Activated CD8-positive, alpha-beta memory T cell treated with anti-CD3 and anti-CD28 coated beads, Interleukin-2, amount 10 ng/mL, durations not matched to agents 7 days and 5 days (primary cell): ENCODE measurements around the gene AK9. TPM values are rescaled to one million over a fixed set of nuclear protein-coding genes. Genes with fewer than 3 reads are reported as not detected.

Experiments used
- ATAC-seq: fragments of 150-1000 bp; cut with Tn5 transposase; one replicate; pipeline ENCODE4 v1.10.0; 2021; ENCODE audit warnings: moderate library complexity
- CTCF ChIA-PET: fragments of 350-600 bp; sonication (Branson Sonifier 250); formaldehyde crosslinking; loops from one replicate; lab custom pipeline; 2021; ENCODE audit warnings: antibody characterized with exemption; lab: Charles Lee
- DNase-seq: peaks from one replicate; pipeline ENCODE4 v3.0.0-alpha.2; 2020
- H3K27ac Mint-ChIP-seq: one replicate; pipeline ENCODE4 v1.8.0; 2021; ENCODE audit warnings: mild to moderate bottlenecking, mixed read lengths
- H3K27me3 Mint-ChIP-seq: one replicate; pipeline ENCODE4 v1.8.0; 2021; ENCODE audit warnings: mixed read lengths
- H3K36me3 Mint-ChIP-seq: one replicate; pipeline ENCODE4 v1.8.0; 2021; ENCODE audit warnings: mild to moderate bottlenecking, mixed read lengths
- H3K4me1 Mint-ChIP-seq: one replicate; pipeline ENCODE4 v1.8.0; 2021; ENCODE audit warnings: mixed read lengths
- H3K4me3 Mint-ChIP-seq: one replicate; pipeline ENCODE4 v1.8.0; 2021; ENCODE audit warnings: mild to moderate bottlenecking, moderate library complexity, mixed read lengths
- H3K9me3 Mint-ChIP-seq: one replicate; pipeline ENCODE4 v1.8.0; 2022; ENCODE audit warnings: low read depth, mixed read lengths
- total RNA-seq, 2 experiments: library from RNA; stranded (reverse); gene quantifications; one replicate each; pipeline ENCODE4 v1.2.3, GENCODE V29; 2021

Gene AK9
- total RNA-seq, 2 experiments from 2014 or later = 4.4 to 6.2 TPM

- CTCF ChIA-PET = interaction anchor here (5.8 kb wide), 1 partner anchor 10 kb away, joined by 40 read pairs; the partner anchor contains the start of gene MICAL1
- no peaks in the 10 kb centered on the region for H3K9me3 Mint-ChIP-seq
- no peaks in the 10 kb centered on the region for H3K27me3 Mint-ChIP-seq
- ATAC-seq = no peak
- DNase-seq = no peak
- H3K4me1 Mint-ChIP-seq = peaks cover 47% of the 10 kb centered on the region
- no peak overlapping the region for H3K27ac Mint-ChIP-seq
- H3K4me3 Mint-ChIP-seq = no peak overlapping the region
- peaks cover 27% of the 10 kb centered on the region for H3K36me3 Mint-ChIP-seq
Measured at GRCh38 chr6:109445382-109445781, 245.6 kb downstream of the AK9 start.

DNA sequence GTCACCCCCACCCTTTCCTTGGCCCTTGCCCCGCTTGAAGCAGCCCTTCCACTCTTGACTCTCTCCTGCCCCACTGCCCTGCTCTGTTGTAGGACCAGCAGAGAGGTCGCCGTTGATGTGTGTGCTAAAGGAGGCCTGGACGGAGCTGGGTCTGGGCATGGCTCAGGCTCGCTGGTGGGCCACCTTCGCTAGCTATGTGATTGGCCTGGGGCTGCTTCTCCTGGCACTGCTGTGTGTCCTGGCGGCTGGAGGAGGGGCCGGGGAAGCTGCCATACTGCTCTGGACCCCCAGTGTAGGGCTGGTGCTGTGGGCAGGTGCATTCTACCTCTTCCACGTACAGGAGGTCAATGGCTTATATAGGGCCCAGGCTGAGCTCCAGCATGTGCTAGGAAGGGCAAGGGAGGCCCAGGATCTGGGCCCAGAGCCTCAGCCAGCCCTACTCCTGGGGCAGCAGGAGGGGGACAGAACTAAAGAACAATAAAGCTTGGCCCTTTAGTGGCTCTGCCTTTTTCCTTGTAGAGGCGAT, 247.5 kb downstream of the AK9 start:
- Mint-ChIP-seq H3K27ac (no peak overlapping the region), H3K27me3 (no peaks in the 10 kb centered on the region), H3K4me1 (peaks cover 37% of the 10 kb centered on the region), H3K4me3 (no peak overlapping the region), H3K9me3 (no peaks in the 10 kb centered on the region), H3K36me3 (peaks cover 25% of the 10 kb centered on the region)
- CTCF ChIA-PET = interaction anchor here (1.2 to 5.8 kb wide), 4 partner anchors 12 to 60 kb away, joined by 3 to 40 read pairs (median 14); partner anchors contain the start of genes CD164 and MICAL1
- DNase-seq (no peak), ATAC-seq (no peak)

Other genes starting within 250 kb of the AK9 start
- 10 to 100 TPM; 86.0 to 93.1 TPM for gene MICAL1, start 235.4 kb downstream of the AK9 start, total RNA-seq
- gene ZBTB24, start 208.0 kb downstream of the AK9 start, total RNA-seq = 10 to 100 TPM; 17.5 to 22.7 TPM
- 10 to 100 TPM in 1 of 2 experiments, 1 to 10 TPM in 1; 9.0 to 11.1 TPM for gene FIG4, start 94 bp upstream of the AK9 start, total RNA-seq